Measurements from ENCODE around the gene GUCY2D.
"Not testable (repeated sequence)": the region's sequence is repeated elsewhere in the genome, so short reads cannot be mapped to it uniquely, and the experiment has no call there.

GUCY2D gene

GRCh38 chr17:8001976-8002720, at the start of gene GUCY2D:
Gene GUCY2D (plus strand): TSS chr17:8002615. CDS start chr17:8003048, 433 bp downstream.
- DNase-seq = no peak

DNA sequence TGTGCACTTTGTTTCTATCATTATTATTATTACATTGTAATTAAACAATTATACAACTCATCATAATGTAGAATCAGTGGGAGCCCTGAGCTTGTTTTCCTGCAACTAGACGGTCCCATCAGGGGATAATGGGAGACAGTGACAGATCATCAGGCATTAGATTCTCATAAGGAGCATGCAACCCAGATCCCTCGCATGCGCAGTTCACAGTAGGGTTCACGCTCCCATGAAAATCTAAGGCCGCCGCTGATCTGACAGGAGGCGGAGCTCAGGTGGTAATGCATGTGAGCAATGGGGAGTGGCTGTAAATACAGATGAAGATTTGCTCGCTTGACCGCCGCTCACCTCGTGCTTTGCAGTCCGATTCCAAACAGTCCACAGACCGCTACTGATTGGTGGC, 49.1 kb upstream of the GUCY2D start:
- DNase-seq = not testable (repeated sequence)

DNA sequence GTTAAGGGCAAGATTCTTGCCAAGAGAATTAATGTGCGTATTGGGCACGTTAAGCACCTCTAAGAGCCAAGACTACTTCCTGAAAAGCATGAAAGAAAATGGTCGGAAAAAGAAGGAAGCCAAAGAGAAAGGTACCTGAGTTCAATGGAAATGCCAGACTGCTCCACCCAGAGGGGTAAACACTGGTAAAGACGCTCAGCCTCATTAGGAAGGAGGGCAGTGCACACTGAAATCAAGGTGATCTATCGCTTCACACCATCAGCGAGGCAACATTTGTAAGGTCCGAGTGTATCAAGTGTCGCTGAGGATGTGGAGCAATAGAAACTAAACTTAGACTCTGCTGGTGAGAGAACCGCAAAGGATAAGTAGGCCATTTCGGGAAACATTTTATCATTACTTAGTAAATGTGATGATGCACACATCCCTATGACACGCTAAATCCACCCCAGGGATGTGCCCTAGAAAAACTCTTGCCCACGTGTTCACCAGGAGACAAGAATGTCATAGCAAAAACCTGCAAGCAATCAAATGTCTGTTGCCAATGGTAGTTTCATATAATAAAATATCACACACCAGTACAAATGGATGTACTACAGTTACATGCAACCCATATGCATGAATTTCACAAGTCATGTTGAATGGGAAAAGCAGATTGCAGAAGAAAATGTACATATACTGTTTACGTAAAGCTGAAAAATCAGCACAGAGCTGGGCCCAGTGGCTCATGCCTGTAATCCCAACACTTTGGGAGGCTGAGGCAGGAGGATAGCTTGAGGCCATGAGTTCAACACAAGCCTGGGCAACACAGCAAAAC, 46.8 kb upstream of the GUCY2D start:
- peak; percentile 43 for DNase-seq

DNA sequence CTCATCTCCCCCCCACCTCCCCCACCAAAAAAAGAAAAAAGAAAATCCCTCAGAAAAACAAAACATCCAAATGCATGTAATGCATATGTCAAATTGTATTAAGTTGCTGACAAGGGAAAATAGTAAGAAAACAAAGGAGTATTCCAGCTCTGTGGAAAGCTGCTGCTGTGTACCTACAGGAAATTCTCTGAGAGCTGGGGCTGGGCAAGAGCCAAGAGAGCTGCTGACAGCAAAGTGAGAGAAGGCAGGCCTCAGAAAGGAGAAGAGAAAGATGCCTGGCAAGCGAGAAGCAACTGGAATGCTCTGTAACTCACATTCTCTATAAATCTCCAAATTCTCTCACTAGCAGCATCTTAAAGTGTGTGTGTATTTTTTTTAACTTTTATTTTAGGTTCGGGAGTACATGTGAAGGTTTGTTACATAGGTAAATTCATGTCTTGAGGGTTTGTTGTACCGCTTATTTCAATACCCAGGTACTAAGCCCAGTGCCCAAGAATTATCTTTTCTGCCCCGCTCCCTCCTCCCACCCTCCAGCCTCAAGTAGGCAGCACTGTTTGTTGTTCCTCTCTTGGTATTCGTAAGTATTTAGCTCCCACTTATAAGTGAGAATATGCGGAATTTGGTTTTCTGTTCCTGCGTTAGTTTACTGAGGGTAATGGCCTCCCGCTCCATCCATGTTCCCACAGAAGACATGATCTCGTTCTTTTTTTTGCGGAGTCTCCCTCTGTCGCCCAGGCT, 46.0 kb upstream of the GUCY2D start:
- DNase-seq = peak; percentile 54

GRCh38 chr17:7959503-7960253, 42.7 kb upstream of the GUCY2D start:
- DNase-seq = no peak

DNA sequence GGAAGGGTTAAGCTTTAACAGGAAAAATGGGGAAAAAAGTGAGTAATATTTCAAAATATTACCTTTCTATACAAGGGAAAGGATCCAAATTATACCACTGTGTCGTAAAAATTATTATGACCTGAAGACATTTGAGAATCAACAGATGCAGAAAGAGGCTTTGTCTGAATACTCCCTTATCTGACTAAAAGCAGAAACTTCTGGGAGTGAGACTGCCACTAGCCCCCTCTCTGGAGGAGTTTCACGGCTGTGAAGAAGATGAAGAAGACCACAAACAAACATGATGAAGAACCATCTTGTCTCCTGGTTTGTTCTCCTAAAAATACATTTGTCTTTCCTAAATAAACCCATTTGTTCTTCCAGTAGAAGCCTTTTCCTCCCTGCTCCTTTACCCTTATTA, 41.0 kb upstream of the GUCY2D start:
- no peak for DNase-seq

DNA sequence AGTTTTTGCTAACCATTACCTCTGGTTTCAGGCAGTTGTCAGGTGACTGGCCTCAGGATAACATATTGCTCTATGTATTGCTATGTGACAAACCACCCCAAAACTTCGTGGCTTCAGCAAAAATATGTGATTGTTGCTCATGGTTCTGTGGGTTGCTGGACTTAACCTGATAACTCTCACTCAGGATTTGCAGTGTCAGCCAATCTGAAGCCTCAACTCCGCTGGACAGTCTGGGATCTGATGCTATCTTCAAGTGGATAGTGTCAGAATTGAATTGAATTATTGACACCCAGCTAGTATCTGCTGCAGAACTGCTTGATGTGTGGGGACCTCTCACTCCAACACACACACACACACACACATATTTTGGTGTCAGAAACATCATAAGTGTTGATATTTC, 34.7 kb upstream of the GUCY2D start:
- no peak for DNase-seq

DNA sequence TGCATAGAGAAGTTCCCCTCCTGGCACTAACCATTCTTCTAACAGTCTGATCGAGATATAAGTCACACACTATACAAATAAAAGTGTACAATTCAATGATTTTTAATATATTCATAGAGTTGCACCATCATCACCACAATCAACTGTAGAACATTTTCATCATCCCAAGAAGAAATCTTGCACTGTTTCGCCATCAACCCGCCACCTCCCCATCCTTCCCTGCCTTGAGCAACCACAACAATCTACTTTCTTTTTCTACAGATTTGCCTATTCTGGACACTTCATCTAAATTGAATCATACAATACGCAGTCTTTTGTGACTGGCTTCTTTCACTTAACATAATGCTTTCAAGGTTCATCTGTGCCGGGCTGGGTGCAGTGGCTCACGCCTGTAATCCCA, 33.0 kb upstream of the GUCY2D start:
- DNase-seq = no peak

GRCh38 chr17:7971651-7972050, 30.8 kb upstream of the GUCY2D start:
- no peak for DNase-seq

DNA sequence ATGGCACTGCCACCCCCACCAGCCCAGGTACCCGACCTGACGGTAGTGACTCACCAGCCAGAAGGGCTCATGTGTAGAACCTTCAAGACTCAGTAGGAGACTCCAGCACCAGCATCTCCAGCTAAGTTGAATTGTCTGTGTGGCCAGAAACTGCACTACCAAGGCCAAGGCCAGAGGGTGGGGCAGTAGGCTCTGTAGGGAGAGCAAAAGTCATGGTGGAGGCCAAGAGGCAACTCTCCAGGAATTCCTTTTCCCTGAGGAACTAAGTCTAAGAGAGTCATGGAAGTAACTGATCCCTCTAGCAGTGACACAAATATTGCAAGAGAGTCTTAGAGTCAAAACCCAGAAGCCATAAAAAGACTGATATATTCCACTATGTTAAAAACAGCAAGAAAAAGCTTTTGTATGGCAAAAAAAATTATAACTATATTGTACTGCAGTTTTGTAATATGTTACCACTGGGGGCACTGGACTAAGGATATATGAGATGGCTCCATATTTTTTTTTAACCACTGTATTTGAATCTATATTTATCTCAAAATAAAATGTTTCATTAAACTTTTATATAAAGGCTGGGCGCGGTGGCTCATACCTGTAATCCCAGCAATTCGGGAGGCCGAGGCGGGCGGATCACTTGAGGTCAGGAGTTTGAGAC, 30.2 kb upstream of the GUCY2D start:
- DNase-seq = no peak

GRCh38 chr17:7974638-7975131, 27.7 kb upstream of the GUCY2D start:
- no peak for DNase-seq

DNA sequence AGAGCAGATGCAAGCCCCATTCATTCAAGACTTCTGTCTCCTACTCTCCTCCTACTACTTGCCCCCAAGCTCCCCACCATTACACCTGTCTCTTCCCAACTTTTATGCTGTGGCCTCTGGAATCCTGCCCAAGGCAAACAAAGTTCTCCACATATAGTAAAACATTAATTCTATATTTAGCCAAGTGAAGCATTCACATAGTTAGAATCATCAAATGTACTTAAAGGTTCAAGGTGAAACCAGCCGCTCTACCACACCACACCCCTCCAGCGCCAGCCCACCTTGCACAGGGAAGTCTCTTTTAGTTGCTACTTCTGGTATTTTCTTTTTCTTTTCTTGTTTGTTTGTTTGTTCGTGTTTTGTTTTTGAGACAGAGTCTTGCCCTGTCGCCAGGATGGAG, 25.4 kb upstream of the GUCY2D start:
- DNase-seq = no peak

- no peak for DNase-seq
Observed at GRCh38 chr17:7977805-7978204, 24.6 kb upstream of the GUCY2D start.

GRCh38 chr17:7982173-7982572, 20.2 kb upstream of the GUCY2D start:
- peak; percentile 74 for DNase-seq

- peak; percentile 22 for DNase-seq
Observed at GRCh38 chr17:7982666-7983065, 19.7 kb upstream of the GUCY2D start.

GRCh38 chr17:7984904-7985303, 17.5 kb upstream of the GUCY2D start:
- DNase-seq = no peak

DNA sequence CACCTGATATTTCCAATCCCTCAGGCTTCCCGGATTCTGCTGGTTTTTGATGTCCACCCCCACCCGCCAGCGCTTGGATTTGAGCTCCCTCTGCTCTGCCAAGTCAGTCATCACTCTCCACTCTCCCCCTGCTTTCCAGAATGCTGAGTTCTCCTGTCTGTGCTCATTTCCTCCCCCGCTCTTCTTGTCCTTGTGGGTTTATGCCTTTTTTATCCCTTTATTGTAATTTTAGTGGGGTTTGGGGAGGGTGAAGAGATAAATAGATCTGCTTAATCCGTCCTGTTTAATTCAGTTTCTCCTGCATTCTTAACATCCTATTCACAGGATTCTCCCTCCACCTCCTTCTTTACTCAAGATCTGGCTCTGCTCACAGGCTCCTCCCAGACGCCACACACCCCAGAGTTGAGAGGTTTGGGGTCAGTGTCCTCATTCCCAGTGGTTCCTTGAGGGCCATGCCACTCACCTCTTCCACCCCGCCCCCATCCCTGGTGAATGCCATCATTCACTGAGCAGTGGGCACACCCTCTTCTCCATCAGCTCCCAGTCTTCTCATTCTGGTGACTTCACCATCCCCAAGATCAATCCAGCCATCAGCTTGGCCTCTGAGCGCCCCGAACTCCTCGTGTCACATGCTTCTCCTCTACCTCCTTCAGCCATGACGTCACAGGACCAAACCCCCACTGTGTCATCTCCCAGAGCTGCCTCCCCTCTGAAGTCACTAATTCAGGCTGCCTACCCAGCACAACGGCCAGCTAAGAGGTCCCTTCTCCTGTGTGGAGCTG, 15.1 kb upstream of the GUCY2D start:
- DNase-seq = peak; percentile 41

- peak; percentile 87 for DNase-seq
Observed at GRCh38 chr17:7988750-7989178, 13.7 kb upstream of the GUCY2D start.

GRCh38 chr17:7989781-7990655, 12.4 kb upstream of the GUCY2D start:
- DNase-seq = peak; percentile 65

- DNase-seq = peak; percentile 37
Observed at GRCh38 chr17:7992516-7992915, 9.9 kb upstream of the GUCY2D start.
